WTC11 (cell line): ENCODE results near the gene DDX4. TPM values are rescaled to one million over a fixed set of nuclear protein-coding genes. Genes with fewer than 3 reads are reported as not detected.

Source experiments
- ATAC-seq: fragments of 200-7000 bp; cut with Tn5 transposase; 2 replicates; pipeline ENCODE4 v1.10.0; 2021; ENCODE audit warnings: mild to moderate bottlenecking, moderate library complexity
- CTCF ChIA-PET: fragments of 300-600 bp; sonication (Branson Sonifier 250); formaldehyde crosslinking; loops from one replicate; lab custom pipeline; 2021; ENCODE audit warnings: antibody characterized with exemption; lab: Charles Lee
- POLR2A ChIA-PET: fragments of 350-600 bp; sonication (Branson Sonifier 250); formaldehyde crosslinking; loops from one replicate; lab custom pipeline; 2021; ENCODE audit warnings: antibody characterized with exemption; lab: Charles Lee
- DNase-seq: peaks from one replicate; pipeline ENCODE4 v3.0.0; 2021; ENCODE audit warnings: low spot score
- H3K27ac Mint-ChIP-seq: 2 replicates; pipeline ENCODE4 v1.8.0; 2021; ENCODE audit warnings: mixed read lengths
- H3K27me3 Mint-ChIP-seq: 2 replicates; pipeline ENCODE4 v1.8.0; 2021; ENCODE audit warnings: low read depth, mild to moderate bottlenecking, moderate library complexity, mixed read lengths
- H3K36me3 Mint-ChIP-seq: 2 replicates; pipeline ENCODE4 v1.8.0; 2021; ENCODE audit warnings: mixed read lengths
- H3K4me1 Mint-ChIP-seq: 2 replicates; pipeline ENCODE4 v1.8.0; 2022; ENCODE audit warnings: mixed read lengths
- H3K4me3 Mint-ChIP-seq: 2 replicates; pipeline ENCODE4 v1.8.0; 2021; ENCODE audit warnings: mild to moderate bottlenecking, moderate library complexity, mixed read lengths
- H3K9me3 Mint-ChIP-seq: 2 replicates; pipeline ENCODE4 v1.8.0; 2021; ENCODE audit warnings: mixed read lengths
- ERG ChIP-seq: fragments of 250-450 bp; sonication (Bioruptor Pico); IDR thresholded peaks from 2 replicates; pipeline ENCODE4 v1.8.0; 2021; ENCODE audit warnings: mild to moderate bottlenecking
- FOXJ3 ChIP-seq: sonication (generic); formaldehyde crosslinking; IDR thresholded peaks from 2 replicates; pipeline ENCODE4 v1.9.0; 2021; ENCODE audit warnings: missing genetic modification reagents, mild to moderate bottlenecking, borderline replicate concordance
- FOXK1 ChIP-seq: sonication (generic); formaldehyde crosslinking; IDR thresholded peaks from 2 replicates; pipeline ENCODE4 v1.8.0; 2022; ENCODE audit warnings: mild to moderate bottlenecking, moderate library complexity, missing genetic modification reagents
- FOXP1 ChIP-seq: sonication (generic); formaldehyde crosslinking; IDR thresholded peaks from 2 replicates; pipeline ENCODE4 v1.8.0; 2022; ENCODE audit warnings: missing genetic modification reagents, mild to moderate bottlenecking, moderate library complexity, borderline replicate concordance
- GTF2I ChIP-seq: fragments of 250-450 bp; sonication (Bioruptor Pico); conservative IDR thresholded peaks from 2 replicates; pipeline ENCODE4 v1.4.0; 2021; ENCODE audit warnings: mild to moderate bottlenecking
- JUN ChIP-seq: sonication (generic); formaldehyde crosslinking; IDR thresholded peaks from 2 replicates; pipeline ENCODE4 v1.8.0; 2023; ENCODE audit warnings: mild to moderate bottlenecking, missing genetic modification reagents
- KAT7 ChIP-seq: sonication (generic); formaldehyde crosslinking; IDR thresholded peaks from 2 replicates; pipeline ENCODE4 v1.8.1; 2023; ENCODE audit warnings: missing genetic modification reagents, mild to moderate bottlenecking, borderline replicate concordance
- MYBL2 ChIP-seq: sonication (generic); formaldehyde crosslinking; IDR thresholded peaks from 2 replicates; pipeline ENCODE4 v1.8.1; 2023; ENCODE audit warnings: mild to moderate bottlenecking, moderate library complexity, missing genetic modification reagents
- NFYB ChIP-seq: sonication (generic); formaldehyde crosslinking; conservative IDR thresholded peaks from 2 replicates; pipeline ENCODE4 v1.8.0; 2022; ENCODE audit warnings: low read depth, missing genetic modification reagents
- SOX15 ChIP-seq: fragments of 250-450 bp; sonication (Bioruptor Pico); IDR thresholded peaks from 2 replicates; pipeline ENCODE4 v1.9.0; 2021; ENCODE audit warnings: mild to moderate bottlenecking
- TEAD1 ChIP-seq: sonication (generic); formaldehyde crosslinking; IDR thresholded peaks from 2 replicates; pipeline ENCODE4 v1.8.0; 2022; ENCODE audit warnings: mild to moderate bottlenecking, missing genetic modification reagents
- ZBTB21 ChIP-seq: sonication (generic); formaldehyde crosslinking; IDR thresholded peaks from 2 replicates; pipeline ENCODE4 v1.8.1; 2023; ENCODE audit warnings: mild to moderate bottlenecking, missing genetic modification reagents, borderline replicate concordance
- ZNF219 ChIP-seq: sonication (generic); formaldehyde crosslinking; IDR thresholded peaks from 2 replicates; pipeline ENCODE4 v1.8.0; 2023; ENCODE audit warnings: missing genetic modification reagents, mild to moderate bottlenecking, borderline replicate concordance
- ZNF317 ChIP-seq: sonication (generic); formaldehyde crosslinking; IDR thresholded peaks from 2 replicates; pipeline ENCODE4 v1.8.1; 2023; ENCODE audit warnings: low read depth, mild to moderate bottlenecking, moderate library complexity, missing genetic modification reagents, borderline replicate concordance
- ZNF423 ChIP-seq: fragments of 250-450 bp; sonication (Bioruptor Pico); IDR thresholded peaks from 2 replicates; pipeline ENCODE4 v2.1.2; 2022; ENCODE audit warnings: mild to moderate bottlenecking, moderate library complexity
- ZNF532 ChIP-seq: fragments of 250-450 bp; sonication (Bioruptor Pico); IDR thresholded peaks from 2 replicates; pipeline ENCODE4 v1.9.0; 2021; ENCODE audit warnings: mild to moderate bottlenecking, borderline replicate concordance
- total RNA-seq: library from RNA; stranded (reverse); gene quantifications from 3 replicates; pipeline ENCODE4 v1.2.3, GENCODE V29; 2021
- TF ChIP-seq, protein P1 (sequence below): fragments of 200-600 bp; IDR thresholded peaks from 2 replicates; pipeline ENCODE4 v1.8.0; 2022; ENCODE audit warnings: antibody characterized with exemption
- TF ChIP-seq, protein P2 (sequence below): sonication (generic); formaldehyde crosslinking; IDR thresholded peaks from 2 replicates; pipeline ENCODE4 v1.8.0; 2022; ENCODE audit warnings: missing genetic modification reagents

Gene DDX4
- total RNA-seq, 1 experiment from 2014 or later: not detected

- Mint-ChIP-seq H3K9me3 (peaks cover 3% of the 10 kb centered on the region), H3K36me3 (no peaks in the 10 kb centered on the region), H3K27ac (no peak overlapping the region), H3K4me1 (no peaks in the 10 kb centered on the region), H3K27me3 (no peaks in the 10 kb centered on the region), H3K4me3 (no peak overlapping the region)
- POLR2A ChIA-PET: no interaction called here
- CTCF ChIA-PET: no interaction called here
- peak; percentile 76 for ATAC-seq
- no peak for TF ChIP-seq JUN (CRISPR knock-in tag)
- TF ChIP-seq TEAD1: no peak
- TF ChIP-seq ZNF219 (CRISPR knock-in tag): no peak
- no peak for TF ChIP-seq FOXJ3 (CRISPR knock-in tag)
- TF ChIP-seq, protein P1, sequence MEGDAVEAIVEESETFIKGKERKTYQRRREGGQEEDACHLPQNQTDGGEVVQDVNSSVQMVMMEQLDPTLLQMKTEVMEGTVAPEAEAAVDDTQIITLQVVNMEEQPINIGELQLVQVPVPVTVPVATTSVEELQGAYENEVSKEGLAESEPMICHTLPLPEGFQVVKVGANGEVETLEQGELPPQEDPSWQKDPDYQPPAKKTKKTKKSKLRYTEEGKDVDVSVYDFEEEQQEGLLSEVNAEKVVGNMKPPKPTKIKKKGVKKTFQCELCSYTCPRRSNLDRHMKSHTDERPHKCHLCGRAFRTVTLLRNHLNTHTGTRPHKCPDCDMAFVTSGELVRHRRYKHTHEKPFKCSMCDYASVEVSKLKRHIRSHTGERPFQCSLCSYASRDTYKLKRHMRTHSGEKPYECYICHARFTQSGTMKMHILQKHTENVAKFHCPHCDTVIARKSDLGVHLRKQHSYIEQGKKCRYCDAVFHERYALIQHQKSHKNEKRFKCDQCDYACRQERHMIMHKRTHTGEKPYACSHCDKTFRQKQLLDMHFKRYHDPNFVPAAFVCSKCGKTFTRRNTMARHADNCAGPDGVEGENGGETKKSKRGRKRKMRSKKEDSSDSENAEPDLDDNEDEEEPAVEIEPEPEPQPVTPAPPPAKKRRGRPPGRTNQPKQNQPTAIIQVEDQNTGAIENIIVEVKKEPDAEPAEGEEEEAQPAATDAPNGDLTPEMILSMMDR: no peak
- DNase-seq: no peak
Measured at GRCh38 chr5:55855509-55855908, 117.6 kb downstream of the DDX4 start.

DNA sequence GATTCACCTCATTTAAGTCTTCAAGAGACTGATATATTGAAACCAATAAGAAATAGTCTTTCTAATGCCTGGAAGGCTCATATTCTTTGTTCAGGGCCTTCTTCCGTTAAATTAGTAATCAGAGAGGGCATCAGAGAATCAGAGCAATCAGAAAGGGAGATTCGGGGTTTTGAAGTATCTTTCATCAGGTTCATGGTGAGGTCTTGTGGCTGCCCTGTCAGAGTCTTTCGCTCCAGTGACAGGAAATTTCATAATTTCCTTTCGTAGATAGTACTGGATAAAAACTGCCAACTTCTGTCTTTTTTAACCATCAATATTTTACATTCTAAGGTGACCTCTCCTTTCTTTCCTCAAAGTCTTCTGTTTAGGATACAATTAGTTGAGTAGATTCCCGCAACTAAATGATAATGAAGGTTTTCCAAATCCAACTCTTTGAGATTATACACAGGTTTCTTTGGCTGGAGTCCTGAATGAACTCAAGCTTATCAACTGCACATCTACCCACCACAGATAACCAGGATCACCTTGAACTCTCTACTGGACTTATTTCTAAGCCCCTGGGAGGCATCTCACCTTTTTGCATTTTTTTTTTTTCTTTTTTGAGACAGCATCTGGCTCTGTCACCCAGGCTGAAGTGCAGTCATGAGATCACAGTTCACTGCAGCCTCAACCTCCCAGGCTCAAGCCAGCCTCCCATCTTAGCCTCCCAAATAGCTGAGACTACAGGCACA lies 118.8 kb downstream of the DDX4 start:
- CTCF ChIA-PET: no interaction called here

DNA sequence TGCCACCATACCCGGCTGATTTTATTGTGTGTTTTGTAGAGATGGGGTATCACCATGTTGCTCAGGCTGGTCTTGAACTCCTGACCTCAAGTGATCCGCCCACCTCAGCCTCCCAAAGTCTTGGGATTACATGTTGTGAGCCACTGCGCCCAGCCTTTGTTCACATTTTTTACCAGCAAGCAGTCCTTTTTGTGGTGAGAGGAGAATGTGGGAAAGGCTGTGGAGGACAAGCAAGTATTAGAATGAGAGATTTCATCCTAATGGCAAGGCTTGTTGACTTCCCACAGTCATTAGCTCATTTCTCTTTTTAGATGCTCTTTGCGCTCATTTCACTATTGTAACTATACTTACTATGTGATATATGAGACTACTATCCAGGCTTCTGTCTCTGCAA lies 119.4 kb downstream of the DDX4 start:
- POLR2A ChIA-PET: no interaction called here
- TF ChIP-seq NFYB (CRISPR knock-in tag) (no peak), FOXP1 (CRISPR knock-in tag) (no peak), GTF2I (CRISPR knock-in tag) (no peak), ZNF532 (no peak), MYBL2 (no peak), FOXK1 (CRISPR knock-in tag) (no peak), ZNF317 (no peak), ZNF423 (CRISPR knock-in tag) (no peak), KAT7 (no peak)
- TF ChIP-seq, protein P2, sequence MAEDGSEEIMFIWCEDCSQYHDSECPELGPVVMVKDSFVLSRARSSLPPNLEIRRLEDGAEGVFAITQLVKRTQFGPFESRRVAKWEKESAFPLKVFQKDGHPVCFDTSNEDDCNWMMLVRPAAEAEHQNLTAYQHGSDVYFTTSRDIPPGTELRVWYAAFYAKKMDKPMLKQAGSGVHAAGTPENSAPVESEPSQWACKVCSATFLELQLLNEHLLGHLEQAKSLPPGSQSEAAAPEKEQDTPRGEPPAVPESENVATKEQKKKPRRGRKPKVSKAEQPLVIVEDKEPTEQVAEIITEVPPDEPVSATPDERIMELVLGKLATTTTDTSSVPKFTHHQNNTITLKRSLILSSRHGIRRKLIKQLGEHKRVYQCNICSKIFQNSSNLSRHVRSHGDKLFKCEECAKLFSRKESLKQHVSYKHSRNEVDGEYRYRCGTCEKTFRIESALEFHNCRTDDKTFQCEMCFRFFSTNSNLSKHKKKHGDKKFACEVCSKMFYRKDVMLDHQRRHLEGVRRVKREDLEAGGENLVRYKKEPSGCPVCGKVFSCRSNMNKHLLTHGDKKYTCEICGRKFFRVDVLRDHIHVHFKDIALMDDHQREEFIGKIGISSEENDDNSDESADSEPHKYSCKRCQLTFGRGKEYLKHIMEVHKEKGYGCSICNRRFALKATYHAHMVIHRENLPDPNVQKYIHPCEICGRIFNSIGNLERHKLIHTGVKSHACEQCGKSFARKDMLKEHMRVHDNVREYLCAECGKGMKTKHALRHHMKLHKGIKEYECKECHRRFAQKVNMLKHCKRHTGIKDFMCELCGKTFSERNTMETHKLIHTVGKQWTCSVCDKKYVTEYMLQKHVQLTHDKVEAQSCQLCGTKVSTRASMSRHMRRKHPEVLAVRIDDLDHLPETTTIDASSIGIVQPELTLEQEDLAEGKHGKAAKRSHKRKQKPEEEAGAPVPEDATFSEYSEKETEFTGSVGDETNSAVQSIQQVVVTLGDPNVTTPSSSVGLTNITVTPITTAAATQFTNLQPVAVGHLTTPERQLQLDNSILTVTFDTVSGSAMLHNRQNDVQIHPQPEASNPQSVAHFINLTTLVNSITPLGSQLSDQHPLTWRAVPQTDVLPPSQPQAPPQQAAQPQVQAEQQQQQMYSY (CRISPR knock-in tag): no peak

More for the DNA sequence above, 118.8 kb downstream of the DDX4 start:
- Mint-ChIP-seq H3K4me1 (no peaks in the 10 kb centered on the region), H3K36me3 (0 out of 2 replicates have a peak, but pooled peaks cover 1% of the 10 kb centered on the region), H3K9me3 (peaks cover 13% of the 10 kb centered on the region), H3K27me3 (peaks cover 2% of the 10 kb centered on the region), H3K27ac (no peak overlapping the region), H3K4me3 (no peak overlapping the region)
- no peak for ATAC-seq
- DNase-seq: no peak
- POLR2A ChIA-PET: no interaction called here
- TF ChIP-seq NFYB (CRISPR knock-in tag) (no peak), SOX15 (CRISPR knock-in tag) (no peak), ERG (CRISPR knock-in tag) (no peak), ZBTB21 (CRISPR knock-in tag) (no peak)

More for the DNA sequence above, 119.4 kb downstream of the DDX4 start:
- DNase-seq (no peak), ATAC-seq (no peak)
- peaks cover 3% of the 10 kb centered on the region for H3K27me3 Mint-ChIP-seq
- 0 out of 2 replicates have a peak, but pooled peaks cover 2% of the 10 kb centered on the region for H3K36me3 Mint-ChIP-seq
- H3K4me1 Mint-ChIP-seq: no peaks in the 10 kb centered on the region
- CTCF ChIA-PET: no interaction called here
- no peak overlapping the region for H3K4me3 Mint-ChIP-seq
- no peak overlapping the region for H3K27ac Mint-ChIP-seq
- peaks cover 14% of the 10 kb centered on the region for H3K9me3 Mint-ChIP-seq
